H1 (cell line): Measurements from ENCODE around the gene FARS2. TPM values are rescaled to one million over a fixed set of nuclear protein-coding genes. Genes with fewer than 3 reads are reported as not detected.

ENCODE experiments used
- ASH2L ChIP-seq: fragments of 200-600, 300-600 bp; sonication (generic); IDR thresholded peaks from one replicate; pipeline ENCODE4 v1.7.1; 2017; ENCODE audit warnings: low read length
- BRCA1 ChIP-seq: IDR thresholded peaks from 2 replicates; pipeline ENCODE4 v1.6.1; 2012; ENCODE audit warnings: low read depth, low read length, improper control_type of control experiment
- CBX8 ChIP-seq: fragments of 300-800, 300-1000 bp; sonication (generic); IDR thresholded peaks from 2 replicates; pipeline ENCODE4 v1.7.1; 2016; ENCODE audit warnings: low read depth, low read length, borderline replicate concordance
- CHD2 ChIP-seq: IDR thresholded peaks from 2 replicates; pipeline ENCODE4 v1.6.1; 2012; ENCODE audit warnings: low read length, improper control_type of control experiment
- FOSL1 ChIP-seq: IDR thresholded peaks from 2 replicates; pipeline ENCODE4 v1.6.1; 2011; ENCODE audit warnings: mild to moderate bottlenecking, low read depth, low read length, moderate library complexity; ENCODE audit not compliant: insufficient read depth
- JUN ChIP-seq: IDR thresholded peaks from 2 replicates; pipeline ENCODE4 v1.6.1; 2011; ENCODE audit warnings: low read depth, mild to moderate bottlenecking, improper control_type of control experiment, low read length
- KDM1A ChIP-seq: fragments of 200-600, 300-600 bp; sonication (generic); IDR thresholded peaks from 2 replicates; pipeline ENCODE4 v1.7.1; 2016; ENCODE audit warnings: mild to moderate bottlenecking, low read length, borderline replicate concordance
- SIN3A ChIP-seq, 2 experiments: IDR thresholded peaks in 1 of 2; conservative IDR thresholded peaks in 1 of 2; 2 replicates each; pipeline ENCODE4 v1.6.1; 2011 to 2012; ENCODE audit warnings: low read length in 2 of 2, improper control_type of control experiment in 1 of 2, low read depth in 1 of 2, mild to moderate bottlenecking in 1 of 2
- TBP ChIP-seq: IDR thresholded peaks from 2 replicates; pipeline ENCODE4 v1.6.1; 2011; ENCODE audit warnings: low read depth, low read length, improper control_type of control experiment
- polyA plus RNA-seq, 7 experiments: library from polyadenylated mRNA; depleted of rRNA in 3 of 7; stranded (reverse) in 5 of 7; unstranded in 2 of 7; fragments of >200 nt in 5 of 7; fragments of 200-250 nt in 2 of 7; gene quantifications; 1 replicate in 5 of 7; 2 replicates in 1 of 7; 4 replicates in 1 of 7; pipeline versions ENCODE4 v1.2.1 to v1.2.3, GENCODE V29; 2011 to 2013; ENCODE audit warnings: missing spikeins in 2 of 7, mixed read lengths in 2 of 7
- total RNA-seq: library from RNA; stranded (reverse); fragmentation: NEBNext Ultra II Directional; extraction: Animal tissue kit (Norgen Biotek cat#: 25700); gene quantifications from 2 replicates; pipeline ENCODE4 v1.2.1, GENCODE V29; 2021
- TF ChIP-seq, protein P1 (sequence below): fragments of 300-600 bp; sonication (generic); IDR thresholded peaks from 2 replicates; pipeline ENCODE4 v1.7.1; 2012; ENCODE audit warnings: low read length, moderate library complexity, mild to moderate bottlenecking, inconsistent platforms; ENCODE audit not compliant: insufficient replicate concordance

Gene FARS2
- total and polyA plus RNA-seq, 2 of the 8 experiments (the other 6 are each of a cell fraction or from before 2014, with no cell fraction given), result 11.7 to 14.4 TPM

DNA sequence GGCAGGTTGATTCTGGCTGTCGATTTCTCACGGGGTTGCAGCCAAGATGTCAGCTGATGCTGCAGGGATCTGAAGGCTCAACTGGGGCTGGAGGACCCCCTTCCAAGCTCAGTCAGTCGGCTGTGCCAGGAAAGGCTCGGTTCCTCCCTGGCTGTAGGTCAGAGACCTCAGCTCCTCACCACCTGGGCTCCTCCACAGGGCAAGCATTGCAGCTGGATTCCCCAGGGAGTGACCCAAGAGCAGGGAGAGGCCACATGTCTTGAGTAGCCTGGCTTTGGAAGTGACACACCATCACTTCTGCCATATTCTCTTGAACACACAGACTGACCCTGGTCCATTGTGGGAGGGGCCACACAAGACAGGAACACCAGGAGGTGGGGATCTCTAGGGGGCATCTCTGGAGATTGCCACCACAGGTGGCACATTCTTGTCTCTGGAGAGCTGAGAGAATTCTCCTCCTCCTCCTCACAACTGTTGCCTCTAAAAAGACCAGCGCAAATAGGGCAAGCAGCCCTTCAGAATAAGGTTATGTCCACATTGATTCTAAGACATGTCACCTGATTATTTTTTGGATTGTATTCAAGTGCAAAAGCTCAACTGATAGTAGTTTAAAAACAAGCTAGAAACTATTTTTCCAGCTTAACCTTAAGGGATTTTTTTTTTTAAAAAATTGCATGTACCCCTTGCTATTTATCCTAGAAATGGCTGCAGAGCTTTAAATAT lies 474.9 kb downstream of the FARS2 start (continued):
- TF ChIP-seq, protein P1, sequence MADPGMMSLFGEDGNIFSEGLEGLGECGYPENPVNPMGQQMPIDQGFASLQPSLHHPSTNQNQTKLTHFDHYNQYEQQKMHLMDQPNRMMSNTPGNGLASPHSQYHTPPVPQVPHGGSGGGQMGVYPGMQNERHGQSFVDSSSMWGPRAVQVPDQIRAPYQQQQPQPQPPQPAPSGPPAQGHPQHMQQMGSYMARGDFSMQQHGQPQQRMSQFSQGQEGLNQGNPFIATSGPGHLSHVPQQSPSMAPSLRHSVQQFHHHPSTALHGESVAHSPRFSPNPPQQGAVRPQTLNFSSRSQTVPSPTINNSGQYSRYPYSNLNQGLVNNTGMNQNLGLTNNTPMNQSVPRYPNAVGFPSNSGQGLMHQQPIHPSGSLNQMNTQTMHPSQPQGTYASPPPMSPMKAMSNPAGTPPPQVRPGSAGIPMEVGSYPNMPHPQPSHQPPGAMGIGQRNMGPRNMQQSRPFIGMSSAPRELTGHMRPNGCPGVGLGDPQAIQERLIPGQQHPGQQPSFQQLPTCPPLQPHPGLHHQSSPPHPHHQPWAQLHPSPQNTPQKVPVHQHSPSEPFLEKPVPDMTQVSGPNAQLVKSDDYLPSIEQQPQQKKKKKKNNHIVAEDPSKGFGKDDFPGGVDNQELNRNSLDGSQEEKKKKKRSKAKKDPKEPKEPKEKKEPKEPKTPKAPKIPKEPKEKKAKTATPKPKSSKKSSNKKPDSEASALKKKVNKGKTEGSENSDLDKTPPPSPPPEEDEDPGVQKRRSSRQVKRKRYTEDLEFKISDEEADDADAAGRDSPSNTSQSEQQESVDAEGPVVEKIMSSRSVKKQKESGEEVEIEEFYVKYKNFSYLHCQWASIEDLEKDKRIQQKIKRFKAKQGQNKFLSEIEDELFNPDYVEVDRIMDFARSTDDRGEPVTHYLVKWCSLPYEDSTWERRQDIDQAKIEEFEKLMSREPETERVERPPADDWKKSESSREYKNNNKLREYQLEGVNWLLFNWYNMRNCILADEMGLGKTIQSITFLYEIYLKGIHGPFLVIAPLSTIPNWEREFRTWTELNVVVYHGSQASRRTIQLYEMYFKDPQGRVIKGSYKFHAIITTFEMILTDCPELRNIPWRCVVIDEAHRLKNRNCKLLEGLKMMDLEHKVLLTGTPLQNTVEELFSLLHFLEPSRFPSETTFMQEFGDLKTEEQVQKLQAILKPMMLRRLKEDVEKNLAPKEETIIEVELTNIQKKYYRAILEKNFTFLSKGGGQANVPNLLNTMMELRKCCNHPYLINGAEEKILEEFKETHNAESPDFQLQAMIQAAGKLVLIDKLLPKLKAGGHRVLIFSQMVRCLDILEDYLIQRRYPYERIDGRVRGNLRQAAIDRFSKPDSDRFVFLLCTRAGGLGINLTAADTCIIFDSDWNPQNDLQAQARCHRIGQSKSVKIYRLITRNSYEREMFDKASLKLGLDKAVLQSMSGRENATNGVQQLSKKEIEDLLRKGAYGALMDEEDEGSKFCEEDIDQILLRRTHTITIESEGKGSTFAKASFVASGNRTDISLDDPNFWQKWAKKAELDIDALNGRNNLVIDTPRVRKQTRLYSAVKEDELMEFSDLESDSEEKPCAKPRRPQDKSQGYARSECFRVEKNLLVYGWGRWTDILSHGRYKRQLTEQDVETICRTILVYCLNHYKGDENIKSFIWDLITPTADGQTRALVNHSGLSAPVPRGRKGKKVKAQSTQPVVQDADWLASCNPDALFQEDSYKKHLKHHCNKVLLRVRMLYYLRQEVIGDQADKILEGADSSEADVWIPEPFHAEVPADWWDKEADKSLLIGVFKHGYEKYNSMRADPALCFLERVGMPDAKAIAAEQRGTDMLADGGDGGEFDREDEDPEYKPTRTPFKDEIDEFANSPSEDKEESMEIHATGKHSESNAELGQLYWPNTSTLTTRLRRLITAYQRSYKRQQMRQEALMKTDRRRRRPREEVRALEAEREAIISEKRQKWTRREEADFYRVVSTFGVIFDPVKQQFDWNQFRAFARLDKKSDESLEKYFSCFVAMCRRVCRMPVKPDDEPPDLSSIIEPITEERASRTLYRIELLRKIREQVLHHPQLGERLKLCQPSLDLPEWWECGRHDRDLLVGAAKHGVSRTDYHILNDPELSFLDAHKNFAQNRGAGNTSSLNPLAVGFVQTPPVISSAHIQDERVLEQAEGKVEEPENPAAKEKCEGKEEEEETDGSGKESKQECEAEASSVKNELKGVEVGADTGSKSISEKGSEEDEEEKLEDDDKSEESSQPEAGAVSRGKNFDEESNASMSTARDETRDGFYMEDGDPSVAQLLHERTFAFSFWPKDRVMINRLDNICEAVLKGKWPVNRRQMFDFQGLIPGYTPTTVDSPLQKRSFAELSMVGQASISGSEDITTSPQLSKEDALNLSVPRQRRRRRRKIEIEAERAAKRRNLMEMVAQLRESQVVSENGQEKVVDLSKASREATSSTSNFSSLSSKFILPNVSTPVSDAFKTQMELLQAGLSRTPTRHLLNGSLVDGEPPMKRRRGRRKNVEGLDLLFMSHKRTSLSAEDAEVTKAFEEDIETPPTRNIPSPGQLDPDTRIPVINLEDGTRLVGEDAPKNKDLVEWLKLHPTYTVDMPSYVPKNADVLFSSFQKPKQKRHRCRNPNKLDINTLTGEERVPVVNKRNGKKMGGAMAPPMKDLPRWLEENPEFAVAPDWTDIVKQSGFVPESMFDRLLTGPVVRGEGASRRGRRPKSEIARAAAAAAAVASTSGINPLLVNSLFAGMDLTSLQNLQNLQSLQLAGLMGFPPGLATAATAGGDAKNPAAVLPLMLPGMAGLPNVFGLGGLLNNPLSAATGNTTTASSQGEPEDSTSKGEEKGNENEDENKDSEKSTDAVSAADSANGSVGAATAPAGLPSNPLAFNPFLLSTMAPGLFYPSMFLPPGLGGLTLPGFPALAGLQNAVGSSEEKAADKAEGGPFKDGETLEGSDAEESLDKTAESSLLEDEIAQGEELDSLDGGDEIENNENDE, result no peak
- TF ChIP-seq SIN3A (conservative IDR thresholded peaks at IDR 0.05 in 1 of 2, IDR thresholded peaks at IDR 0.05 in 1 of 2; ENCODE audit: low read depth in 1 of 2, low read length in 2 of 2), result no peak
- TF ChIP-seq FOSL1, result no peak
- TF ChIP-seq TBP, result no peak
- no peak for TF ChIP-seq ASH2L
- no peak for TF ChIP-seq JUN
- no peak for TF ChIP-seq KDM1A
- no peak for TF ChIP-seq CBX8
- no peak for TF ChIP-seq BRCA1
- no peak for TF ChIP-seq CHD2
